Loucy (cell line): Measurements from ENCODE around the gene SNORC.

ENCODE experiments used
- H2AFZ ChIP-seq: fragments of 200-600 bp; sonication (generic); 2 replicates; pipeline ENCODE4 v1.6.0; 2016; ENCODE audit warnings: antibody characterized with exemption, mild to moderate bottlenecking, low read length, moderate library complexity
- H3F3A ChIP-seq: fragments of 200-600 bp; 2 replicates; pipeline ENCODE4 v1.6.0; 2016; ENCODE audit warnings: antibody characterized with exemption, low read depth, mild to moderate bottlenecking
- H3K27me3 ChIP-seq: fragments of 200-600 bp; sonication (generic); 2 replicates; pipeline ENCODE4 v1.6.1; 2014; ENCODE audit warnings: low read length, mild to moderate bottlenecking; ENCODE audit not compliant: insufficient read depth, poor library complexity, severe bottlenecking
- H3K36me3 ChIP-seq: fragments of 200-600 bp; sonication (generic); 2 replicates; pipeline ENCODE4 v1.6.1; 2016; ENCODE audit warnings: low read length; ENCODE audit not compliant: insufficient read depth
- H3K4me1 ChIP-seq: fragments of 200-600 bp; sonication (generic); 2 replicates; pipeline ENCODE4 v1.5.1; 2014; ENCODE audit warnings: low read length, mild to moderate bottlenecking; ENCODE audit not compliant: insufficient read depth, poor library complexity, severe bottlenecking
- H3K4me2 ChIP-seq: fragments of 200-600 bp; sonication (generic); 2 replicates; pipeline ENCODE4 v1.6.0; 2014; ENCODE audit warnings: antibody characterized with exemption, low read length, low read depth, mild to moderate bottlenecking; ENCODE audit not compliant: poor library complexity, severe bottlenecking
- H3K4me3 ChIP-seq: fragments of 200-600 bp; sonication (generic); 2 replicates; pipeline ENCODE4 v1.5.1; 2014; ENCODE audit warnings: low read length, mild to moderate bottlenecking, mixed read lengths; ENCODE audit not compliant: poor library complexity, severe bottlenecking
- H3K79me2 ChIP-seq: fragments of 200-600 bp; sonication (generic); 2 replicates; pipeline ENCODE4 v1.6.1; 2014; ENCODE audit warnings: low read length; ENCODE audit not compliant: insufficient read depth
- H3K9ac ChIP-seq: fragments of 200-600 bp; sonication (generic); 2 replicates; pipeline ENCODE4 v1.6.0; 2014; ENCODE audit warnings: mild to moderate bottlenecking, low read depth, low read length, moderate library complexity; ENCODE audit not compliant: poor library complexity, severe bottlenecking
- H3K9me2 ChIP-seq: fragments of 200-600 bp; sonication (generic); replicated peaks from 2 replicates; pipeline ENCODE4 v1.6.1; 2016; ENCODE audit warnings: low read depth, low read length, mixed read lengths
- H3K9me3 ChIP-seq: fragments of 200-600 bp; sonication (generic); 2 replicates; pipeline ENCODE4 v1.6.1; 2014; ENCODE audit warnings: mild to moderate bottlenecking, antibody characterized with exemption, low read length, low read depth; ENCODE audit not compliant: insufficient read depth
- H4K20me1 ChIP-seq: fragments of 200-600 bp; sonication (generic); 2 replicates; pipeline ENCODE4 v1.6.0; 2014; ENCODE audit warnings: antibody characterized with exemption, low read length, mild to moderate bottlenecking; ENCODE audit not compliant: insufficient read depth, poor library complexity, severe bottlenecking
- CTCF ChIP-seq: fragments of 200-600 bp; sonication (generic); conservative IDR thresholded peaks from 2 replicates; pipeline ENCODE4 v1.5.1; 2014; ENCODE audit warnings: mild to moderate bottlenecking, antibody characterized with exemption, low read length
- EZH2phosphoT487 ChIP-seq: fragments of 200-600 bp; IDR thresholded peaks from 2 replicates; pipeline ENCODE4 v1.6.1; 2018; ENCODE audit warnings: antibody characterized with exemption, mild to moderate bottlenecking, moderate library complexity, borderline replicate concordance

SNORC gene

GRCh38 chr2:232874677-232875223, 4.7 kb downstream of the SNORC start:
- no peaks in the 10 kb centered on the region for H3K9me2 ChIP-seq
- H2AFZ ChIP-seq = no peak overlapping the region

GRCh38 chr2:232875256-232876121, 5.4 kb downstream of the SNORC start:
- H3K4me2 ChIP-seq = no peak overlapping the region

More at GRCh38 chr2:232874677-232875223, 4.7 kb downstream of the SNORC start:
- H3K27me3 ChIP-seq = no peaks in the 10 kb centered on the region
- H3K9me3 ChIP-seq = no peaks in the 10 kb centered on the region
- H3K36me3 ChIP-seq = no peaks in the 10 kb centered on the region
- no peak overlapping the region for H3K4me2 ChIP-seq
- H3K9ac ChIP-seq = no peak overlapping the region
- no peaks in the 10 kb centered on the region for H4K20me1 ChIP-seq
- no peak for TF ChIP-seq CTCF
- TF ChIP-seq EZH2phosphoT487 = no peak
- H3K4me1 ChIP-seq = no peaks in the 10 kb centered on the region
- H3F3A ChIP-seq = no peaks in the 10 kb centered on the region
- no peak overlapping the region for H3K4me3 ChIP-seq
- H3K79me2 ChIP-seq = no peaks in the 10 kb centered on the region

GRCh38 chr2:232876161-232876977, 6.3 kb downstream of the SNORC start:
- H3K4me3 ChIP-seq = no peak overlapping the region
- H3K36me3 ChIP-seq = no peaks in the 10 kb centered on the region
- H4K20me1 ChIP-seq = no peaks in the 10 kb centered on the region
- no peaks in the 10 kb centered on the region for H3K9me3 ChIP-seq
- H3K9ac ChIP-seq = no peak overlapping the region
- H3K4me1 ChIP-seq = no peaks in the 10 kb centered on the region
- no peak for TF ChIP-seq EZH2phosphoT487
- no peak for TF ChIP-seq CTCF
- H3K27me3 ChIP-seq = no peaks in the 10 kb centered on the region
- H2AFZ ChIP-seq = no peak overlapping the region
- no peaks in the 10 kb centered on the region for H3K79me2 ChIP-seq
- no peaks in the 10 kb centered on the region for H3K9me2 ChIP-seq
- H3K4me2 ChIP-seq = no peak overlapping the region
- no peaks in the 10 kb centered on the region for H3F3A ChIP-seq

More at GRCh38 chr2:232875256-232876121, 5.4 kb downstream of the SNORC start:
- Histone ChIP-seq H3K27me3 (no peaks in the 10 kb centered on the region), H3K9me3 (no peaks in the 10 kb centered on the region), H2AFZ (no peak overlapping the region), H3K9ac (no peak overlapping the region), H4K20me1 (no peaks in the 10 kb centered on the region), H3K4me3 (no peak overlapping the region), H3K9me2 (no peaks in the 10 kb centered on the region), H3F3A (no peaks in the 10 kb centered on the region), H3K4me1 (no peaks in the 10 kb centered on the region), H3K79me2 (no peaks in the 10 kb centered on the region), H3K36me3 (no peaks in the 10 kb centered on the region)
- TF ChIP-seq EZH2phosphoT487 (no peak), CTCF (no peak)
